SJSA1 (cell line): ENCODE data around the gene FARP1. TPM values are rescaled to one million over a fixed set of nuclear protein-coding genes. Genes with fewer than 3 reads are reported as not detected.

ENCODE experiments used
- DNase-seq, 2 experiments: peaks; one replicate each; pipeline ENCODE4 v3.0.0-alpha.2; 2015 to 2020; ENCODE audit warnings: low spot score in 2 of 2, low read depth in 1 of 2
- H3K27ac ChIP-seq: fragments of 250-450 bp; sonication (Bioruptor Pico); 2 replicates; pipeline ENCODE4 v1.5.1; 2020; ENCODE audit warnings: mild to moderate bottlenecking, moderate library complexity
- H3K27me3 ChIP-seq: fragments of 250-450 bp; sonication (Bioruptor Pico); replicated peaks from 2 replicates; pipeline ENCODE4 v1.5.1; 2020; ENCODE audit warnings: mild to moderate bottlenecking, moderate library complexity
- H3K36me3 ChIP-seq: fragments of 250-450 bp; sonication (Bioruptor Pico); 2 replicates; pipeline ENCODE4 v1.5.1; 2020; ENCODE audit warnings: mild to moderate bottlenecking
- H3K4me1 ChIP-seq: fragments of 250-450 bp; sonication (Bioruptor Pico); replicated peaks from 2 replicates; pipeline ENCODE4 v1.6.1; 2021; ENCODE audit warnings: mild to moderate bottlenecking
- H3K4me3 ChIP-seq: fragments of 250-450 bp; sonication (Bioruptor Pico); 2 replicates; pipeline ENCODE4 v1.5.1; 2020; ENCODE audit warnings: mild to moderate bottlenecking
- H3K9me3 ChIP-seq: fragments of 250-450 bp; sonication (Bioruptor Pico); replicated peaks from 2 replicates; pipeline ENCODE4 v1.5.1; 2020; ENCODE audit warnings: mild to moderate bottlenecking
- total RNA-seq: library from RNA; depleted of rRNA; stranded (reverse); fragments of >200 nt; shearing (Covaris generic); gene quantifications from 2 replicates; pipeline ENCODE4 v1.2.3, GENCODE V29; 2014

Gene FARP1
- total RNA-seq, 1 experiment from 2014 or later, result 31.3 TPM

DNA sequence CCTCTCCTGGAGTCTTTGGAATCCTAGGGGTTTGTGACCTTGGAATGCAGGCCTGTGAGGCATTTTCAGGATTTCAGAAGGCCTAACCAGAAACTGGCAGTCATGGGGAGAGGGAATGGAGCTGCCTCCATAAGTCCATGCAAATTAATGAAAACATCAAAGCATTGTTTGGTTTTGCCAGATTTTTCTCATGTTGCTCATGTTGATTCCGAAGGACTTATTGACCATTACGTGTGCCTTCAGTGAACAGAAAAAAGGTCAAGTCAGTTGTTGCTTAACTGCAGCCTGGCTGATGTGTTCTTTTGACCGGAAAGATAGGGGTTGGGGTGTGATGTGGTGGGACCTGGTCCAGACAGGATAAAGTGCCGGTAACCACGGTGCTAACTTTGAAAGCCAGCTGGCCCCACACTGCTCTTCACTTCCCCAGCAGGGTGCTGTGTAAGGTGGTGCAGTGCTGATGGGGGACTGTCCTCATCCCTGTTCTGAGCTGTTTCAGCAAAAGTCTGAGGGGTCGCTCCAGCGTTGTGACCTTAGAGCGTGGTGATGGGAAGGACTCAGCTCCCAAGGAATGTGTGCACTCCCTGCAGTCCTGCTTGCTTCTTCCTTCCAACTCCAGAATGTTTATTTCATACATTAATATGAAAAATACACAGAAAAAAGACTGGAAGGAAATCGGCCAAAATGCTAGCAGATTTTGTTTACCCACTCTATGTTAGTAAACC is 30.7 kb downstream of the FARP1 start:
- Histone ChIP-seq H3K4me3 (no peak overlapping the region), H3K9me3 (no peaks in the 10 kb centered on the region), H3K27ac (peak overlapping the region; percentile 77), H3K36me3 (peaks cover 8% of the 10 kb centered on the region), H3K4me1 (peaks cover 67% of the 10 kb centered on the region), H3K27me3 (no peaks in the 10 kb centered on the region)
- DNase-seq, result peak; percentile 64 to 81

DNA sequence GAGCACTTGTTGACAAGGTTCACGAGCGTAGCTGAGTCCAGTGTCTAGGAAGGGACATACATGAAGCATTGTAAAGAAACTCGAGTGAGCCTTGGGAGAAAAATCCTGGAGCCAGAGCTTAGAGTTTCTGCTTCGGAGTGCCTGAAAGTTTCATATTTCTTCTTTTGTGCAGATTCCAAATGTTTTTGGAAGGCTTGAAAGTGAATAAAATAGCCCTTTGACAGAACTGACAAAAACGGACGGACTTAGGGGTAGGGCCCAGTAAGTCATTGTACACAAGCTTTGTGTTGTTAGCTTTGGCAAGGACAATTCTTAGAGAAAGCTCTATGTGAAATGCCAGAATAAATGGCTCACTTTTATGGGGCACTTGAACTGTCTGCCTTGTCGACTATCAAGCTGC is 31.4 kb downstream of the FARP1 start:
- Histone ChIP-seq H3K27ac (peak overlapping the region; percentile 77), H3K36me3 (peaks cover 8% of the 10 kb centered on the region), H3K4me1 (peaks cover 67% of the 10 kb centered on the region), H3K4me3 (no peak overlapping the region), H3K9me3 (no peaks in the 10 kb centered on the region), H3K27me3 (no peaks in the 10 kb centered on the region)
- DNase-seq, result no peak

DNA sequence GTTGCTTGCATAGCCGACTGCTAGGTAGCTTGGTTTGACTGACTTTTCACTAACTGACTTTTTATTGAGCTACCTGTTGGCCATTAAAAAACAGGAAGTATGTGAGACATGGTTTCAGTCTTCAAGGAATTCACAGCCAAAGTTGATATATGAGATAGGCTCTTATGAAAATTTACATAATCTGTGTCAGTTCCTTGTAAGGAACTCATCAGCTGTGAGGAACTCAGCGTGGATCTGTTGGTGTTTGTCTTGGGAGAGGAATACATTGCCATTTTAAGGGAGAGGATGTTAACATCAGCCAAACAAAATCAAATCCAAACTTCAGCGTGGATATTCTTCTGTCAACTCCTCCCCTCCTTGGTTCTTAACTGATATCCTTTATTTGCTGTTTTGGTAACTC is 32.1 kb downstream of the FARP1 start:
- Histone ChIP-seq H3K36me3 (peaks cover 8% of the 10 kb centered on the region), H3K27ac (peak overlapping the region; percentile 77), H3K9me3 (no peaks in the 10 kb centered on the region), H3K4me3 (no peak overlapping the region), H3K27me3 (no peaks in the 10 kb centered on the region), H3K4me1 (peaks cover 68% of the 10 kb centered on the region)
- DNase-seq, result no peak

DNA sequence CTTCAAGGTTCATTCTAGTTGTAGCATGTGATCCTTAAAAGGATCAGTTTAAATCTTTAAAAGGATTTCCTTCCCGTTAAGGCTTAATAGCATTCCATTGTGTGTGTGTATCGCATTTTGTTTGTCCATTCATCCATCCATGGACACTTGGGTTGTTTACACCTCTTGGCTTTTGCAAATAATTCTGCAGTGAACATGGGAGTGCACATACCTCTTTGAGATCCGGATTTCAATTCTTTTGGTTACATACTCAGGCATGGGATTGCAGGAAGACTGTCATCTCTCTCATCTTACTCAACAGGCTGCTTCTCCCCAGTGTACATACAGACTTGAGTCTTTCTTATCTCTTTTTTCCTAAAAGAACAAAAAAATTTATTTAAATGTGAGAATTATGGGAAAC is 32.9 kb downstream of the FARP1 start:
- H3K4me1 ChIP-seq, result peaks cover 73% of the 10 kb centered on the region
- no peaks in the 10 kb centered on the region for H3K9me3 ChIP-seq
- peak overlapping the region; percentile 77 for H3K27ac ChIP-seq
- no peaks in the 10 kb centered on the region for H3K27me3 ChIP-seq
- peaks cover 8% of the 10 kb centered on the region for H3K36me3 ChIP-seq
- no peak overlapping the region for H3K4me3 ChIP-seq
- DNase-seq, result peak in 1 of 2 experiments; percentile 42

DNA sequence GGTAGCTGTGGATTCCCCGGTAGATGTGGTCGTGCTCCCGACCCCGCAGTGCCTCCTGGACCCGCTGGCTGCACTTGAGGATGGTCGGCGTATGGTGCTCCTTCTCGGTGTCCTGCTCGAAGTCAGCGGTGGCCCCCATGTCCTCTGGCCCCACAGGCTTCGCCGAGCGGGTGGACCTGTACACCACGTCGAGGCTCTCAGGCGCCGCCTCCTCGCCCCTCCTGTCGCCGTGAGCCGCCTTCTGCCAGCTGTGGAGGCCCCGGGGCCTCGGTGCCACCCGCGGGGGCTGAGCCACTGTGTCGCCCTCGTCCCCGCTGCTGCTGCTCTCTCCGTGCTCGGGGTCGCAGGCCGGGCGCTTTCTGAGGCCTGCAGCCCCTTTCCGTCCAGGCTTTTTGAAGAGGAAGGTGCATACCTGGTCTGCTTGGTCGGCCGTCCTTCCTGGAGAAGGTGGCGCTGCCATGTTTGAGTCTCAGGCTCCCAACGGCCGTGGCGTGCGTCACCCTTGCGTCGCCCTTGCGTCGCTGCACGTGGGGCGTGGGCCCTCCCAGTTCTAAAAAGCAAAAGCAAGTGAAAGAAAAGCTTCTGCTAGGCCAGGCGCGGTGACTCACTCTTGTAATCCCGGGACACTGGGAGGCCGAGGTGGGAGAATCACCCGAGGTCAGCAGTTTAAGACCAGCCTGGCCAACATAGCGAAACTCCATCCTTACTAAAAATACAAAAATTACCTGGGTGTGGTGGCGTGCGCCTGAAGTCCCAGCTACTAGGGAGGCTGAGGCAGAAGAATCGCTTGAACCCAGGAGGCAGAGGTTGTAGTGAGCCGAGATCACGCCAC is 34.1 kb downstream of the FARP1 start, which contains the start of gene RNF113B:
Gene RNF113B (minus strand): TSS at position 493 of the 832 bp plus-strand sequence. CDS start 33 bp downstream, at position 460.
- no peaks in the 10 kb centered on the region for H3K9me3 ChIP-seq
- H3K4me3 ChIP-seq, result no peak within 1 kb of the TSS
- DNase-seq, result peak in 1 of 2 experiments; percentile 49
- H3K4me1 ChIP-seq, result peaks cover 61% of the 10 kb centered on the region
- no peaks in the 10 kb centered on the region for H3K27me3 ChIP-seq
- peak within 1 kb of the TSS; percentile 44 for H3K27ac ChIP-seq
- peaks cover 8% of the 10 kb centered on the region for H3K36me3 ChIP-seq

DNA sequence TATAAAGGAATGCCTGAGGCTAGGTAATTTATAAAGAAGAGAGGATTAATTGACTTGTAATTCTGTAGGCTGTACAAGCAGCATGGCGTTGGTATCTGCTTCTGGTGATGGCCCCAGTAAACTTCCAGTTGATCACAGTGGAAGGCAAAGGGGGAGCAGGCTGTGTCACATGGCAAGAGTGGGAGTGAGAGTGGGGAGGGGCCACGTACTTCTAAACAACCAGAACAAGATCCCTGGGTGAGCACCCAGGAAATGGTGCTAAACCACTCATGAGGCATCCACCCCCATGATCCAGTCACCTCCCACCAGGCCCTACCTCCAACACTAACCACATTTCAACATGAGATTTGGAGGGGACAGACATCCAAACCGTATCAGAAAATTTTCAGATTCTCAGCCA is 37.2 kb downstream of the FARP1 start:
- Histone ChIP-seq H3K27ac (no peak overlapping the region), H3K27me3 (no peaks in the 10 kb centered on the region), H3K4me3 (no peak overlapping the region), H3K36me3 (peaks cover 11% of the 10 kb centered on the region), H3K4me1 (peaks cover 30% of the 10 kb centered on the region), H3K9me3 (no peaks in the 10 kb centered on the region)
- DNase-seq, result no peak

DNA sequence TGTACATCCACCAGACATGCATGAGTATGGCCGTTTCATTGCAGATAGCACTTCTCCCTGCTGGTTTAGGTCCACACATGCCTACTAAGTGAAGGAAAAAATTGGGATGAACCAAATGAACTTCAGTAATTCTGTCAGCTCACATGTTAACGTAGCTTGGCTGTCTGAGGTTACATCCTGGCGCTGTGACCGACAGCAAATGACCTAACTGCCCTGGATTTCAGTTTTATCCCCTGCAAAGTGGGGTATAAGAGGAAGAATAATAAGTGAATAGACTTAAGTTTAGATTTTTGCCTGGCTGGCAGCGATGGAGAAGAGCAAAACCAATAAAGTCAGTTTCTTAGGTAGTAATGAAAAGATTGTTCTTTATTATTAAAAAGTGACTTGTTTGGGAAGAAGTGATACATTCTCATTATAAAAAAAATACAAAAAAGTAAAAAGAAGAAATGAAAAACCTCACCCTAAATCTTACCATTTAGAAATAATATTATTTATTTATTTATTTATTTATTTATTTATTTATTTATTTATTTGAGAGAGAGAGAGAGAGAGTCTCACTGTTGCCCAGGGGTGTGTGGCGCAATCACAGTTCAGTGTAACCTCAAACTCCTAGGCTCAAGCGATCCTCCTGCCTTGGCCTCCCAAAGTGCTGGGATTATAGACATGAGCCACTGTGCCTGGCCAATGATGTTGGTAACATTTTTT is 38.4 kb downstream of the FARP1 start:
- H3K27ac ChIP-seq, result no peak overlapping the region
- H3K9me3 ChIP-seq, result no peaks in the 10 kb centered on the region
- H3K4me1 ChIP-seq, result peaks cover 18% of the 10 kb centered on the region
- H3K4me3 ChIP-seq, result no peak overlapping the region
- no peak for DNase-seq
- H3K36me3 ChIP-seq, result peaks cover 11% of the 10 kb centered on the region
- no peaks in the 10 kb centered on the region for H3K27me3 ChIP-seq

DNA sequence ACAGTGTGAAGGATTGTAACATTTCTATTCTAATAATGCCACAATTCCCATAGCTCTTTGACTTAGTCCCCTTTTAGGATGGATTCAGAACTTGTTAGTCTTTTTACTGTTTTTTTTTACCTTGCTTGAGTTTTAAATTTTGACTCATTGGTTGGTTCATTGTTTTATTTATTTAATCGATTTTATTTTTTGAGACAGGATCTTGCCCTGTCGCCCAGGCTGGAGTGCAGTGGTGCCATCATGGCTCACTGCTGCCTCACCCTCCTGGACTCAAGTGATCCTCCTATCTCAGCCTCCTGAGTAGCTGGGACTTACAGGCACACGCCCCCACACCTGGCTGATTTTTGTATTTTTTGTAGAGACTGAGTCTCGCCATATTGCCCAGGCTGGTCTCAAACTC is 39.3 kb downstream of the FARP1 start:
- H3K4me3 ChIP-seq, result no peak overlapping the region
- no peaks in the 10 kb centered on the region for H3K27me3 ChIP-seq
- H3K4me1 ChIP-seq, result peaks cover 9% of the 10 kb centered on the region
- H3K36me3 ChIP-seq, result peaks cover 3% of the 10 kb centered on the region
- H3K27ac ChIP-seq, result no peak overlapping the region
- no peaks in the 10 kb centered on the region for H3K9me3 ChIP-seq
- DNase-seq, result no peak

DNA sequence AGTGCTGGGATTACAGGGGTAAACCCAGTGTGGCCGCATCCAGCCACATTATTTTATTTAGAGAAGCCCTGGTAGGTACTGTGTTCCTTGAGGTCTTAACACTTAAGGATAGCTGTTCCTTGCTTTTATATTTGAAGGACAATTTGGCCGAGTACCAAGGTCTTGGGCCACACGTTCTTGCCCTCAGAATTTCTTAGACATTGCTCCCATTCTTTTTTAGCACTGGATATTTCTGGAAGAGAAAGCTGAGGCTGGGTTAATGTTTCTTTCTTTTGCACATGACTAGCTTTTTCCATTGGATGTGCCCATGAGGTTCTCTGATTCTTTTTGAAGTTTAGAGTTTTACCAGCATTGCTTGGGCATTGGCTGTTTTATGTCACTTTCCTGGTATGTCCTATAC is 39.7 kb downstream of the FARP1 start:
- no peaks in the 10 kb centered on the region for H3K9me3 ChIP-seq
- no peaks in the 10 kb centered on the region for H3K27me3 ChIP-seq
- no peak overlapping the region for H3K4me3 ChIP-seq
- peaks cover 2% of the 10 kb centered on the region; the same call in 1 of the 2 replicates for H3K36me3 ChIP-seq
- peaks cover 7% of the 10 kb centered on the region; the same call in 1 of the 2 replicates for H3K4me1 ChIP-seq
- no peak for DNase-seq
- no peak overlapping the region for H3K27ac ChIP-seq

DNA sequence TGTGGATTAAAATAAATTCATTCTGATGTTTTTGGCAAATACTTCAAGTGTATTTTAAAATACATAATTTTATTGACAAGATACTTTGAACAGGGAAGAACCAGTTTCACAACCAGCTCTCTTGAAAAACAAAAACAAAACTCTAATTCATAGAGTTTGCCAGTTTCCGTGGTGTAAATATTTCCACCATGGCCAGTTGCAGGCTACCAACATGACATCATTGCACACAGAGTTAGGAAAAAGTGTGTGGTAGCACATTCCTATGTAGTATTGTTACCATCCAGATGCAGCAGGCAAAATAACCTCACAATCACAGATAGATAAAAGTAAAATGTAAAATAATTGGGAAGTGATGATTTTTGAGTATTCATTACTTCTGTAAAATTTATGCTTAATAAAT is 41.9 kb downstream of the FARP1 start:
- H3K27me3 ChIP-seq, result no peaks in the 10 kb centered on the region
- H3K36me3 ChIP-seq, result peaks cover 2% of the 10 kb centered on the region; the same call in 1 of the 2 replicates
- no peaks in the 10 kb centered on the region for H3K9me3 ChIP-seq
- no peak for DNase-seq
- H3K4me3 ChIP-seq, result no peak overlapping the region
- no peak overlapping the region for H3K27ac ChIP-seq
- peaks cover 7% of the 10 kb centered on the region; the same call in 1 of the 2 replicates for H3K4me1 ChIP-seq

DNA sequence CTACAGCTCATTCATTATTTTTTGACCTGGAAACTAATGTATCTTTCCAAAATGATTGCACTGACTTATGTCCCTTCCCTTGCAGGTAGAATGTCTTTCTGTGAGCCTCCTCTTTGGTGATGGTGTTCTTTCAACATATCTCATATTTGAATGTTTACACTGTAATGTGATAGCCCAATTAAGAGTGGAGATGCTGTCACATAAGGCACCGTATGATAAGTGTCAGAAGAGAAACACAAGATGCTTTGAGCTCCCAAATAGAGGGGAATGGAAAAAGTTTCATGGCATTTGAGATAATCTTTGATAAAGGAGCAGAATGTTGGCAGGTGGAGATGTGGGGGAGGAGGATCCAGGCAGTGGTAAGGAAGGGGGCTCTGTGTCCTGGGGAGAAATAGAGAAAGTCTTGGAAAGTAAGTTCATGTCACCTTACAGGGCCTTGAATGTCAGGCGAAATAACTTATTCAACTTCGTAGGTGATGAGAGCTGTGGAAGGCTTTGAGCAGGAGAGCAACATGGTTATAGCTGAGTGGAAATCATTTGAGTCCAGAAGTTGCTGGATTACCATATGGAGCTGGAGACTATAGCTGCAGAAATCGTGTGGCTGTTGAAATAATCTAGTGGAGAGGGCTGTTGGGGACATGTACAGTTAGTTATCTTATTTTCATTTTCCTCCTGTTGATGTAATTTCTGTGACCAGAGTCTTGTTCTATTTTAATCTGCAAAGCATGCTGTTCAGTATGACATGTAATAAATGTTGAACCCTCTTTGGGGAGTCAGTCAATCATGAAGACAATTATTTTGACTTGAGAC is 44.5 kb downstream of the FARP1 start:
- DNase-seq, result no peak
- no peak overlapping the region for H3K27ac ChIP-seq
- no peaks in the 10 kb centered on the region for H3K9me3 ChIP-seq
- H3K36me3 ChIP-seq, result peaks cover 2% of the 10 kb centered on the region; the same call in 1 of the 2 replicates
- H3K4me1 ChIP-seq, result peaks cover 5% of the 10 kb centered on the region; the same call in 1 of the 2 replicates
- H3K4me3 ChIP-seq, result no peak overlapping the region
- H3K27me3 ChIP-seq, result no peaks in the 10 kb centered on the region

DNA sequence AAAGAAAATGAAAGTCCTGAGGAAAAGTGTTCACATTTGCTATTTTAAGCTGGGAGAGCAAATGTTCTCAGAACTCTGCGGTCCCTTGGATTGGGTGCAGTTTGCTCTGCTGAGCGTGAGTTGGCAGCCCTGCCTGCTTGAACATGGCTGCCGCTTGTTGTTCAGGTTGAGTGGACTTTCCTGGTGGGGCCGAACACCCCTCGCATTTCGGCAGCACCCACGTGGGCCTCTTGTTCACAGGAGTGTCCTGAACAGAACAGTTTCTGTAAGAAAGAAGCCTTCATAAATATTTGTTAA is 45.0 kb downstream of the FARP1 start:
- Histone ChIP-seq H3K36me3 (peaks cover 2% of the 10 kb centered on the region; the same call in 1 of the 2 replicates), H3K4me3 (no peak overlapping the region), H3K9me3 (no peaks in the 10 kb centered on the region), H3K4me1 (peaks cover 5% of the 10 kb centered on the region; the same call in 1 of the 2 replicates), H3K27me3 (no peaks in the 10 kb centered on the region), H3K27ac (no peak overlapping the region)
- DNase-seq, result no peak

DNA sequence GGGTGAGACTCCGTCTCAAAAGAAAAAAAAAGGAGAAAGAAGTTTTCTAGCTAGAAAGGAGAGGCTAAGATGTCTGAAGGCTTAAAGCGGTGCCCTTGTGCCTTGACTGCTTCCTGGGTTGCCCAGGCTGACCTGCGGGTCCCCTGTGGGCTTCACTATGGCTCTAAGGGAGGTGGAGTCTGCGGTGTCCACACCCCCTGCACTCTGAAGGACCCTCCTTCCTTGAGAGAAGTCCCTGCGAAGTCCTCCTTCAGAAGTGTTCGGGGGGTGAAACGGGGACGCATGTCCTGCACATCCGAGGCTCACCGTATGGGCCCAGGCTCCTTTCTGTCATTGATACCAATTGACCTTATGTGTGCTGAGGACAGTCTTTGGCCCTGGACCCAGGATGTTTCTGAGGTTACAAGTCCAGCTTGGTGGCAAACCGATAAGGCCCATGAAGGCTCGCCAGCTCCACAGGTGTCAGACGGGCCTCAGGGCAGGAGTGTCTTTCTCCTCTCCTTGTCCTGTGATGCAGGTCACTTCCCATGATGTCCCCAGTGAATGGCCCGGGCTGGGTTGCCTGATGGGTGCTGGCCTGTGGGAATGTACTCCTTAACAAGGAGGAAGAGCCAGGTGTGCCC is 45.8 kb downstream of the FARP1 start:
- Histone ChIP-seq H3K36me3 (peaks cover 2% of the 10 kb centered on the region; the same call in 1 of the 2 replicates), H3K4me1 (peaks cover 5% of the 10 kb centered on the region; the same call in 1 of the 2 replicates), H3K27ac (no peak overlapping the region), H3K9me3 (no peaks in the 10 kb centered on the region), H3K4me3 (no peak overlapping the region), H3K27me3 (no peaks in the 10 kb centered on the region)
- DNase-seq, result no peak
